Loucy (cell line): ENCODE data around the gene CASP14.
A peak's percentile ranks its signal among the peaks of the same experiment; 100 is the strongest.

ENCODE experiments used
- H2AFZ ChIP-seq: fragments of 200-600 bp; sonication (generic); 2 replicates; pipeline ENCODE4 v1.6.0; 2016; ENCODE audit warnings: antibody characterized with exemption, mild to moderate bottlenecking, low read length, moderate library complexity
- H3F3A ChIP-seq: fragments of 200-600 bp; 2 replicates; pipeline ENCODE4 v1.6.0; 2016; ENCODE audit warnings: antibody characterized with exemption, low read depth, mild to moderate bottlenecking
- H3K27me3 ChIP-seq: fragments of 200-600 bp; sonication (generic); 2 replicates; pipeline ENCODE4 v1.6.1; 2014; ENCODE audit warnings: low read length, mild to moderate bottlenecking; ENCODE audit not compliant: insufficient read depth, poor library complexity, severe bottlenecking
- H3K36me3 ChIP-seq: fragments of 200-600 bp; sonication (generic); 2 replicates; pipeline ENCODE4 v1.6.1; 2016; ENCODE audit warnings: low read length; ENCODE audit not compliant: insufficient read depth
- H3K4me1 ChIP-seq: fragments of 200-600 bp; sonication (generic); 2 replicates; pipeline ENCODE4 v1.5.1; 2014; ENCODE audit warnings: low read length, mild to moderate bottlenecking; ENCODE audit not compliant: insufficient read depth, poor library complexity, severe bottlenecking
- H3K4me2 ChIP-seq: fragments of 200-600 bp; sonication (generic); 2 replicates; pipeline ENCODE4 v1.6.0; 2014; ENCODE audit warnings: antibody characterized with exemption, low read length, low read depth, mild to moderate bottlenecking; ENCODE audit not compliant: poor library complexity, severe bottlenecking
- H3K4me3 ChIP-seq: fragments of 200-600 bp; sonication (generic); 2 replicates; pipeline ENCODE4 v1.5.1; 2014; ENCODE audit warnings: low read length, mild to moderate bottlenecking, mixed read lengths; ENCODE audit not compliant: poor library complexity, severe bottlenecking
- H3K79me2 ChIP-seq: fragments of 200-600 bp; sonication (generic); 2 replicates; pipeline ENCODE4 v1.6.1; 2014; ENCODE audit warnings: low read length; ENCODE audit not compliant: insufficient read depth
- H3K9ac ChIP-seq: fragments of 200-600 bp; sonication (generic); 2 replicates; pipeline ENCODE4 v1.6.0; 2014; ENCODE audit warnings: mild to moderate bottlenecking, low read depth, low read length, moderate library complexity; ENCODE audit not compliant: poor library complexity, severe bottlenecking
- H3K9me2 ChIP-seq: fragments of 200-600 bp; sonication (generic); replicated peaks from 2 replicates; pipeline ENCODE4 v1.6.1; 2016; ENCODE audit warnings: low read depth, low read length, mixed read lengths
- H3K9me3 ChIP-seq: fragments of 200-600 bp; sonication (generic); 2 replicates; pipeline ENCODE4 v1.6.1; 2014; ENCODE audit warnings: mild to moderate bottlenecking, antibody characterized with exemption, low read length, low read depth; ENCODE audit not compliant: insufficient read depth
- H4K20me1 ChIP-seq: fragments of 200-600 bp; sonication (generic); 2 replicates; pipeline ENCODE4 v1.6.0; 2014; ENCODE audit warnings: antibody characterized with exemption, low read length, mild to moderate bottlenecking; ENCODE audit not compliant: insufficient read depth, poor library complexity, severe bottlenecking
- CTCF ChIP-seq: fragments of 200-600 bp; sonication (generic); conservative IDR thresholded peaks from 2 replicates; pipeline ENCODE4 v1.5.1; 2014; ENCODE audit warnings: mild to moderate bottlenecking, antibody characterized with exemption, low read length
- EZH2phosphoT487 ChIP-seq: fragments of 200-600 bp; IDR thresholded peaks from 2 replicates; pipeline ENCODE4 v1.6.1; 2018; ENCODE audit warnings: antibody characterized with exemption, mild to moderate bottlenecking, moderate library complexity, borderline replicate concordance

The CASP14 gene

GRCh38 chr19:15087182-15087581 is 37.9 kb downstream of the CASP14 start:
- no peaks in the 10 kb centered on the region for H3K9me2 ChIP-seq
- TF ChIP-seq EZH2phosphoT487 (no peak), CTCF (no peak)
- H3F3A ChIP-seq, result no peaks in the 10 kb centered on the region
- no peaks in the 10 kb centered on the region for H3K79me2 ChIP-seq
- no peaks in the 10 kb centered on the region for H3K27me3 ChIP-seq
- no peaks in the 10 kb centered on the region for H3K36me3 ChIP-seq
- no peak overlapping the region for H3K9ac ChIP-seq
- H3K4me2 ChIP-seq, result no peak overlapping the region
- H4K20me1 ChIP-seq, result no peaks in the 10 kb centered on the region
- H3K9me3 ChIP-seq, result no peaks in the 10 kb centered on the region
- H2AFZ ChIP-seq, result no peak overlapping the region
- no peaks in the 10 kb centered on the region for H3K4me1 ChIP-seq
- H3K4me3 ChIP-seq, result no peak overlapping the region

GRCh38 chr19:15091918-15092753 is 42.9 kb downstream of the CASP14 start:
- Histone ChIP-seq H3K9me2 (no peaks in the 10 kb centered on the region), H3K36me3 (no peaks in the 10 kb centered on the region), H3K27me3 (no peaks in the 10 kb centered on the region), H2AFZ (no peak overlapping the region), H3F3A (no peaks in the 10 kb centered on the region), H3K4me2 (no peak overlapping the region), H4K20me1 (no peaks in the 10 kb centered on the region), H3K9ac (no peak overlapping the region), H3K4me3 (no peak overlapping the region), H3K79me2 (no peaks in the 10 kb centered on the region), H3K4me1 (no peaks in the 10 kb centered on the region), H3K9me3 (no peaks in the 10 kb centered on the region)
- TF ChIP-seq EZH2phosphoT487 (no peak), CTCF (peak; percentile 67)

GRCh38 chr19:15093001-15093400 is 43.7 kb downstream of the CASP14 start:
- Histone ChIP-seq H3K4me3 (no peak overlapping the region), H3K27me3 (no peaks in the 10 kb centered on the region), H2AFZ (no peak overlapping the region), H4K20me1 (no peaks in the 10 kb centered on the region), H3F3A (no peaks in the 10 kb centered on the region), H3K9me3 (no peaks in the 10 kb centered on the region), H3K79me2 (no peaks in the 10 kb centered on the region), H3K9me2 (no peaks in the 10 kb centered on the region), H3K4me2 (no peak overlapping the region), H3K36me3 (no peaks in the 10 kb centered on the region), H3K9ac (no peak overlapping the region), H3K4me1 (no peaks in the 10 kb centered on the region)
- TF ChIP-seq CTCF (no peak), EZH2phosphoT487 (no peak)
